Calu3 (cell line): ENCODE measurements around the gene GOLGA2. TPM values are rescaled to one million over a fixed set of nuclear protein-coding genes. Genes with fewer than 3 reads are reported as not detected.

Experiments
- BruUV-seq: library from RNA; stranded (reverse); fragments of 400-500 nt; replicated peaks from 2 replicates; lab custom pipeline; 2021; lab: Mats Ljungman, UMichigan
- CTCF ChIA-PET: fragments of 300-600 bp; sonication (Branson Sonifier 250); formaldehyde crosslinking; loops from one replicate; lab custom pipeline; 2022; ENCODE audit warnings: antibody characterized with exemption; lab: Charles Lee
- DNase-seq: peaks from one replicate; pipeline ENCODE4 v3.0.0; 2022
- H3K27ac Mint-ChIP-seq: one replicate; pipeline ENCODE4 v1.8.0; 2022; ENCODE audit warnings: mixed read lengths; ENCODE audit not compliant: unreplicated experiment
- H3K27me3 Mint-ChIP-seq: one replicate; pipeline ENCODE4 v1.8.0; 2022; ENCODE audit warnings: mixed read lengths; ENCODE audit not compliant: unreplicated experiment
- H3K36me3 Mint-ChIP-seq: one replicate; pipeline ENCODE4 v1.8.0; 2022; ENCODE audit warnings: mild to moderate bottlenecking, moderate library complexity, mixed read lengths; ENCODE audit not compliant: insufficient read depth, unreplicated experiment
- H3K4me1 Mint-ChIP-seq: one replicate; pipeline ENCODE4 v1.8.0; 2022; ENCODE audit warnings: mild to moderate bottlenecking, low read depth, mixed read lengths; ENCODE audit not compliant: unreplicated experiment
- H3K4me3 Mint-ChIP-seq: one replicate; pipeline ENCODE4 v1.8.0; 2022; ENCODE audit warnings: mild to moderate bottlenecking, low read depth, moderate library complexity, mixed read lengths; ENCODE audit not compliant: unreplicated experiment
- H3K9me3 Mint-ChIP-seq: one replicate; pipeline ENCODE4 v1.8.0; 2022; ENCODE audit warnings: low read depth, mixed read lengths; ENCODE audit not compliant: unreplicated experiment
- intact Hi-C: fragments of 100-400 bp; cut with micrococcal nuclease; formaldehyde crosslinking; loops from one replicate; pipeline ENCODE4 v1.10.0; 2022; ENCODE audit not compliant: unreplicated experiment
- total RNA-seq: library from RNA; stranded (reverse); gene quantifications from 2 replicates; pipeline ENCODE4 v1.2.3, GENCODE V29; 2022
- TF ChIP-seq, protein P1 (sequence below): fragments of 200-600 bp; IDR thresholded peaks from one replicate; pipeline ENCODE4 v1.8.0; 2022; ENCODE audit warnings: antibody characterized with exemption; ENCODE audit not compliant: unreplicated experiment

The GOLGA2 gene
- total RNA-seq, 1 experiment from 2014 or later: 69.6 TPM

DNA sequence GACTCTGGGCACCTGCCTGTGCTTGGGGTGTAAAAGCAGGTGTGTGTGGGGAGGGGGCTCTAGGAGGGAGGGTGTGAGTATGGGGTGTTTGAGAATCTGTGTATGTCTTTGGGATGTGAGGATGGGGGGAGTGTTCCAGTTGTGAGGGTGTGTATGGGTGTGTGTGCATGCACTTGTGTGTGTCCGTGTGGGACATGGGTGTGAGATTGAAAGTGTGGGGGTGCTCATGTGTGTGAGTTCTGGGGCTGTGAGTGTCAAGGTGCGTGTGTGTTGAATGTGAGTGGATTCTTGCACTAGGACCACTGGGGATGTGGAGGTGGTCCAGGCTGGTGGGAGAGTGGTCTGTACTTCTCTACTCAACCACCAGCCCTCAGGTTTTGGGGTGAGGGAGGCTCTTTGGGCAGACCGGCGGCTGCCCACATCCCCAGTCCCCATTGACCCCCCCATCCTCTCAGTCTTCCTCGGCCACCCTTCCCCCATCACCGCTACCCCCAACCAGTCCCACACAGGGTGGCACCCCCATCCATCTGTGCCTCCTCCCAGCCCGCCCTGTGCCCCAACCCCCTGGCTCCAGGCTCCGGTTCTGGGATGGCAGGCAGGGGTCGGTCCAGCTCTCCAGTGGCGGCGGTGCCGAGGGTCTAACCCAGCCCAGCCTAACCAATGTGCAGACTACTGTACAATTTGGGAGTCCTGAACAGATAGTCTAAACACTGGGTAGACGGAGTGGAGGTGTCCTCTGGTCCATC, 31.5 kb downstream of the GOLGA2 start:
- CTCF ChIA-PET: no interaction called here
- Mint-ChIP-seq H3K27ac (no peak overlapping the region), H3K4me1 (no peaks in the 10 kb centered on the region), H3K36me3 (peaks cover 17% of the 10 kb centered on the region), H3K4me3 (no peak overlapping the region), H3K9me3 (no peaks in the 10 kb centered on the region), H3K27me3 (no peaks in the 10 kb centered on the region)
- intact Hi-C loops: no loop called here
- no peak for DNase-seq
- TF ChIP-seq, protein P1, sequence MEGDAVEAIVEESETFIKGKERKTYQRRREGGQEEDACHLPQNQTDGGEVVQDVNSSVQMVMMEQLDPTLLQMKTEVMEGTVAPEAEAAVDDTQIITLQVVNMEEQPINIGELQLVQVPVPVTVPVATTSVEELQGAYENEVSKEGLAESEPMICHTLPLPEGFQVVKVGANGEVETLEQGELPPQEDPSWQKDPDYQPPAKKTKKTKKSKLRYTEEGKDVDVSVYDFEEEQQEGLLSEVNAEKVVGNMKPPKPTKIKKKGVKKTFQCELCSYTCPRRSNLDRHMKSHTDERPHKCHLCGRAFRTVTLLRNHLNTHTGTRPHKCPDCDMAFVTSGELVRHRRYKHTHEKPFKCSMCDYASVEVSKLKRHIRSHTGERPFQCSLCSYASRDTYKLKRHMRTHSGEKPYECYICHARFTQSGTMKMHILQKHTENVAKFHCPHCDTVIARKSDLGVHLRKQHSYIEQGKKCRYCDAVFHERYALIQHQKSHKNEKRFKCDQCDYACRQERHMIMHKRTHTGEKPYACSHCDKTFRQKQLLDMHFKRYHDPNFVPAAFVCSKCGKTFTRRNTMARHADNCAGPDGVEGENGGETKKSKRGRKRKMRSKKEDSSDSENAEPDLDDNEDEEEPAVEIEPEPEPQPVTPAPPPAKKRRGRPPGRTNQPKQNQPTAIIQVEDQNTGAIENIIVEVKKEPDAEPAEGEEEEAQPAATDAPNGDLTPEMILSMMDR: no peak
- BruUV-seq: no TSS peak

DNA sequence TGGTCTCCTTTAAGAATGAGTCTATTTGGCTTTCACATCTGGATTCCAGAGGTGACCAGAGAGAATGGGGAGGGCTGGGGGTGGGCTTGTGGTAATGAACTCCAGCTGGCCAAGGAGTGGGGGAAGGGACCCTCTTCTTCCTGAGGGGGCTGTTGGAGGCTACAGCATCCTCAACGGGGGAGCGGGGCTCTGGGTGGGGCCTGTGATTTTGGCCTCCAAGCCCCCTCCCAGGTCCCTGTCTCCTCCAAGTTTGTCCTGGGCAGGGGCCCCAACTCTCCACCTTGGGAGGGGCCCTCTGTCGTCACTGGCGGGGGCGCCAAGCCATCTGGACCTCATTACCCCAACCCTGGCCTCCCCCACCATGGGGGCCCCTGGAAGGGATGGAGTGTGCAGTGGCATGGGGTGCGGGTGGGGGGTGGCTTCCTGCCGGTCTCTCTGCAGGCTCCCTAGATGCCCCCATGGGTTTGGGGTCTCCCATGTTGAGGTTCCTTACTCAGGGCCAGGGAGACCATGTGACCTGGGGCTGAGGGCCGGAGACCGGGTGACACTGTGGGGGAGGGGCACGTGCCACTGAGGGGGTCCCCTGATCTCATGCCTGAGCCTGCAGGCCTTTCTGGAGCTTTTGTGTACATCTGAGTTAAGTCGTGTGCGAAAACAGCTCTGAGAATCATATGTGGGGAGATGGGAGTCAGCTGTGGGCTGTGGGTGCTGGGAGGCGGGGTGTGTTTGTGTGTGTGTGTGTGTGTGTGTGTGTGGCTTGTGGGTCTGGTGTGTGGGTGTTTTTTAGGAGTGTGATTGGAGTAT, 32.4 kb downstream of the GOLGA2 start:
- Mint-ChIP-seq H3K27ac (no peak overlapping the region), H3K9me3 (no peaks in the 10 kb centered on the region), H3K4me1 (no peaks in the 10 kb centered on the region), H3K4me3 (no peak overlapping the region), H3K27me3 (no peaks in the 10 kb centered on the region), H3K36me3 (peaks cover 10% of the 10 kb centered on the region)
- CTCF ChIA-PET: no interaction called here
- intact Hi-C loops: no loop called here
- no peak for DNase-seq
- BruUV-seq: no TSS peak
- TF ChIP-seq, protein P1: no peak

DNA sequence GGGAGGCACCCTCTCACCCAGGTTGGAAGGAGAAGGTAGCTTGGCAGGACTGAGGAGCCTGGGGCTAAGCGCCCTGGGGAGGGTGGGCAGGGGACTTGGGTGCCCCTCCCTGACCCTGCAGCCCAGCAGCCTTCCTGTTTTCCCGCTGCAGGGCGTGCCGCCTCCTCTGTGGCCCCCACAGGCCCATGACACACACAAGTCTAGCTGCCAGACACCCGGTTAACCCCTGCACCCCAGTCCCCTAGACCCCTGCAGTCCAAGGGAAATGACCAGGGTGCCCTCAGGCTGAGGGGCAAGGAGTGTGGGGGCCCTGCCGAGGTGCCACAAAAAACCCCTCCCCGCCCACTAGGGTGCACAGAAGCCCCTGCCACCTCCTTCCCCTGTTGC, 33.0 kb downstream of the GOLGA2 start:
- no peaks in the 10 kb centered on the region for H3K9me3 Mint-ChIP-seq
- no peak for DNase-seq
- no peaks in the 10 kb centered on the region for H3K27me3 Mint-ChIP-seq
- H3K27ac Mint-ChIP-seq: no peak overlapping the region
- intact Hi-C loops: no loop called here
- H3K36me3 Mint-ChIP-seq: peaks cover 10% of the 10 kb centered on the region
- CTCF ChIA-PET: no interaction called here
- BruUV-seq: no TSS peak
- no peaks in the 10 kb centered on the region for H3K4me1 Mint-ChIP-seq
- H3K4me3 Mint-ChIP-seq: no peak overlapping the region
- TF ChIP-seq, protein P1: no peak

DNA sequence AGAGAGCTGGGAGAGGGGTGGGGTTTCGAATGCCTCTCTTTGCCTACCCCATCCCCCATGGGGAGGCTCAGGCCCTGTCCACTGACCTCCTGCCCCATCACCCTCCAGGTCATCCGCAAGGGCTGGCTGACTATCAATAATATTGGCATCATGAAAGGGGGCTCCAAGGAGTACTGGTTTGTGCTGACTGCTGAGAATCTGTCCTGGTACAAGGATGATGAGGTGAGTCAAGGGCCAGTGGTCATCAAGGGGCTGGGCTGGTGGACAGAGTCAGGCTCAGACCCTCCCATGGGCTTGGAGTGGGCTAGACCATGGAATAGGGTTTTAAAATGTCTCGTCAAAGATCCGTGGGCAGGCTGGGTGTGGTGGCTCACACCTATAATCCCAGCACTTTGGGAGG, 33.7 kb downstream of the GOLGA2 start:
- BruUV-seq: no TSS peak
- Mint-ChIP-seq H3K27ac (no peak overlapping the region), H3K4me1 (no peaks in the 10 kb centered on the region), H3K9me3 (no peaks in the 10 kb centered on the region), H3K27me3 (no peaks in the 10 kb centered on the region), H3K4me3 (no peak overlapping the region), H3K36me3 (peaks cover 10% of the 10 kb centered on the region)
- CTCF ChIA-PET: interaction anchor here (0.6 kb wide), 1 partner anchor 111 kb away, joined by 3 read pairs; no protein-coding TSS in a partner anchor
- intact Hi-C loops: no loop called here
- TF ChIP-seq, protein P1: no peak
- no peak for DNase-seq
